Mucosa of gallbladder (tissue), 1 donor: ENCODE data around the gene KLHDC7B. TPM values are rescaled to one million over a fixed set of nuclear protein-coding genes. Genes with fewer than 3 reads are reported as not detected.
"Not testable (repeated sequence)": the region's sequence is repeated elsewhere in the genome, so short reads cannot be mapped to it uniquely, and the experiment has no call there.

Experiments used
- DNase-seq: peaks from one replicate; pipeline ENCODE4 v3.0.0-alpha.2; 2020; ENCODE audit warnings: low spot score
- total RNA-seq: library from RNA; stranded (reverse); gene quantifications from one replicate; pipeline ENCODE4 v1.2.1, GENCODE V29; 2021
- donor health status: DM: no; HTN: no; CAD: no.

Gene KLHDC7B
- total RNA-seq, 1 donor from 2014 or later, result 0.17 TPM

DNA sequence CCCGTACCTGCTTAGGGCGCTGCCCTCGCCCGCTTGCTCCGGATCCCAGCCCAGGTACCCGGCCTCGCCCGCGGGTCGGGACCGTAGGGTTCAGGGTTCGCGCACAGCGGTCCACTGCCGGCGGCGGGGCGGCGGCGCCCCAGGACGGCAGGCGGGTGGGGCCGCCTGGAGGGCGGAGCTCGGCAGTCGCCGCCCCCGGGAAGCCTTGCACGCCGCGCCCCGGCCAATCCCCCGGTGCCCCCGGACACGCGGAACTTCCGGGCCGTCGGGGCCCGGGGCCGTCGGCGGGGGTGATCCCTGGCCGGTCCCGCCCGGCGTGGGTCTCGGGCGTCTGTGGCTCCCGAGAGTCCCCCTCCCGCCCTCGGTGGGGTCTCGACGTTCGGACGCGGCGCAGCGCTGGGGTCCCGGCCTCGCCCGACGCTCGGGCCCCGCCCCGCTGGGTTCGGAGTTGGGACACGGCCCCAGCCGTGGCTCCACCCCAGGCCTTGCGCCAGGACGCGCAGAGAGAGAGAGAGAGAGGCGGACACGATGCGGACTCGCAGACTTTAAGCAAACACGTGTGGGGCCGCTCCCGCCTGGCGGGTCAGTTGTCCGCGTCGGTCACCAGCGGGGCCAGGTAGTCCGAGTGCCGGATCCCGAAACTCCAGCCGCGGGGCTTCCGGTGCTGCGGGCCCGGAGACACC lies 15.7 kb upstream of the KLHDC7B start, which contains the start of gene TYMP:
Gene TYMP (minus strand): TSS at position 116 of the 683 bp plus-strand sequence. CDS start 303 bp downstream, outside the sequence.
- DNase-seq, result peak; percentile 78

DNA sequence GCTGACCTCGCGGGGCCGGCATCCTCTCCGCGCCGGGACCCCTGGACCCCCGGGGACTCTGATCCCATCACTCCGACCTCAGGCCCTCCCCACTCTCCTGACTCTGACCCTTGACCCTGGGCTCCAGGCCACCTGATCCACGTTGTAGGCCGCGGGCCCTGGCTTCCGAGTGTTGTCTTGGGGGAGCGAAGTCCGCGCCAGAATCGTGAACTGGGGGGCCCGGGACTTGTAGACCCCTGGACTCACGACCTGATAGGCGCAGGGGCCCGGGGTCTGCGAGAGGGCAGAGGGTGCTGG lies 15.2 kb upstream of the KLHDC7B start:
- DNase-seq, result peak; percentile 45

DNA sequence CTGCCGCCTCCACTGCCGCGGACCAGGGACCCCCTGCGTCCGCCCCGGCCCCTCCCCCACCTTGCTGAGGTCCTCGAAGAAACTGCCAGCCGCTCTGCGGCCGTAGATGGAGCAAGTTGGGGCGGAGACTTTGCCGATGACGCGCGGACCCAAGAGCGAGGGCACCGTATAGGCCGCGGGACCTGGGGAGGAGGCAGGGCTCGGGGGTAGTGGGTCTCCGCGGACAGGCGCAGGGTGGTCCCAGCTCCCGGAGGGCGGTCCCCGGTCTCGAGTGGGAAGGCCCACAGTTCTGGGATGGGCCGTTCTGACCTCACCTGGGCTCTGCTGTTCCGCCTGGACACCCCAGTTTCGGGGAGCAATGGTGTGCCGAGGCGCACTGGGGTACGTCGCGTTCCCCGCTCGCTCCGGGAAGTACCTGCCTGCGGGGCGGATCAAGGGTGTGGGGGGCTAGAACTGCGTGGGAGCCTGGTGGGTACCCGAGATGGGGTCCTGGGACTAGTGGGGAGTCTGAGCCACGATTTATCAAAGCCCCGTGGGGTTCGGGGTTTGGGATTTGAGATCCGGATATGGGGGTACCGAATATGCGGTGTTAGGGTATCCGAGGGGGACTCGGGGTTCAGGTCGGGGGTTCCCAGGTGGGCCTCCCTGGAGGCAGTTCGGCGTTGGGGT lies 14.7 kb upstream of the KLHDC7B start:
- peak; percentile 87 for DNase-seq

- peak; percentile 42 for DNase-seq
Observed at GRCh38 chr22:50531546-50531961, 14.1 kb upstream of the KLHDC7B start.

DNA sequence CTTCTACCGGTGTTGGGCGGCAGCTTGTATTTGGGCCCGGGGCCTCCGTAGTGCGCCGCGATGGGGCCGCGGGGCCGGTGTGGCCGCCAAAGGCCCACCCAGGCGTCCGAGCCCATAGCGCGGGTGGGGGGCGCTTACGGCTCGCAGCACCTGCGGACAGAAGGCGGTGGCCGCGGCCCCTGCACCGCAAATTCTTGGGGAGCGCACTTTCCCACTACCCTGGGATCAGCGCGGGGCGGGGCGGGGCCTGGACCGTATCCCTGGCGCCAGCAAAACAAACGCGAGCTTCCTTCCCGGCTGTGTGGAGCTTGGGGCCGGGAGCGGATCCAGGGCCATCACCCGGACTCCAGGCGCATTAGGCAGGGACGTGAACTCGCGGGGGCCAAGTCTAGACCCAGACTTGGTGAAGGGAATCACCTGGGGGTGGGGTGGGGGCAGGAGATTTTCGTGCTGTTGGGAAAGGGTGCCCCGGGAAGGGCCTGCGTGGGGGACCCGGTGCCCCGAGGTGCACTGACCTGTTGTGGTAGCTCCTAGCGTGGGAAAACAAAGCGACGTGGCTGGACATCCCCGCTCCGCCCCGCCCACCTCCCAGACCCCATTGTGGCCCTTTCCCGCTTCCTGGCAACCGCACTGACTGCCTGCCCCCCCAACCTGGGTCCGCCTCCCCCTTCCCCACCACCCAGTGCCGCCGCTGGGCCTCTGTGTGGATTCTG lies 13.6 kb upstream of the KLHDC7B start:
- peak; percentile 77 for DNase-seq

DNA sequence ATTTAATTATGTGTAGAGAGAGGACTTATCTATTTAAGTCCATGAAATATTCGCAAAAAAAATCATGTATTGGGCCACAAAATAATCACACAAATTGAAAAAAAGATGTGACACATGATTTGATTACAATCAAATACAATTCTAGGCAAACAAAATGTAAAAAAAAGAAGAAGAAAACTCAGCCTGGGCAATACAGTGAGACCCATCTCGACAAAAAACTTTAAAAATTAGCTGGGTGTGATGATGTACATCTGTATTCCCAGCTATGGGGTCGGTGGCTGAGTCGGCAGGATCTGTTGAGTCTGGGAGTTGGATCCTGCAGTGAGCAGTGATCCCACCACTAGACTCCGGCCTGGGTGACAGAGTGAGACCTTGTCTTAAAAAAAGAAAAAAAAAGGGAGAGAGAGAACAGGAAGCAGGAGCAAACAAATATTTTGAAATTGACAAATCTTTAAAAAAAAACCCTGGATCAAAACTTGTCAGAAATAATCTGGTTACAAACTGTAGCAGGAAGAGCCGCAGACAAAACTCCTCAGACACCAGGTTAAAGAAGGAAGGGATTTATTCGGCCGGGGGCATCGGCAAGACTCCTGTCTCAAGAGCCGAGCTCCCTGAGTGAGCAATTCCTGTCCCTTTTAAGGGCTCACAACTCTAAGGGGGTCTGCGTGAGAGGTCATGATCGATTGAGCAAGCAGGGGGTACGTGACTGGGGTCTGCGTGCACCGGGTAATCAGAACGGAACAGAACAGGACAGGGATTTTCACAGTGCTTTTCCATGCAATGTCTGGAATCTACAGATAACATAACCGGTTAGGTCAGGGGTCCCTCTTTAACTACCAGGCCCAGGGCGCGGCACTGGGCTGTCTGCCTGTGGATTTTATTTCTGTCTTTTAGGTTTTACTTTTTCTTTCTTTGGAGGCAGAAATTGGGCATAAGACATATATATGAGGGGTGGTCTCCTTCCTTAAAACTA lies 12.6 kb upstream of the KLHDC7B start:
- no peak for DNase-seq

DNA sequence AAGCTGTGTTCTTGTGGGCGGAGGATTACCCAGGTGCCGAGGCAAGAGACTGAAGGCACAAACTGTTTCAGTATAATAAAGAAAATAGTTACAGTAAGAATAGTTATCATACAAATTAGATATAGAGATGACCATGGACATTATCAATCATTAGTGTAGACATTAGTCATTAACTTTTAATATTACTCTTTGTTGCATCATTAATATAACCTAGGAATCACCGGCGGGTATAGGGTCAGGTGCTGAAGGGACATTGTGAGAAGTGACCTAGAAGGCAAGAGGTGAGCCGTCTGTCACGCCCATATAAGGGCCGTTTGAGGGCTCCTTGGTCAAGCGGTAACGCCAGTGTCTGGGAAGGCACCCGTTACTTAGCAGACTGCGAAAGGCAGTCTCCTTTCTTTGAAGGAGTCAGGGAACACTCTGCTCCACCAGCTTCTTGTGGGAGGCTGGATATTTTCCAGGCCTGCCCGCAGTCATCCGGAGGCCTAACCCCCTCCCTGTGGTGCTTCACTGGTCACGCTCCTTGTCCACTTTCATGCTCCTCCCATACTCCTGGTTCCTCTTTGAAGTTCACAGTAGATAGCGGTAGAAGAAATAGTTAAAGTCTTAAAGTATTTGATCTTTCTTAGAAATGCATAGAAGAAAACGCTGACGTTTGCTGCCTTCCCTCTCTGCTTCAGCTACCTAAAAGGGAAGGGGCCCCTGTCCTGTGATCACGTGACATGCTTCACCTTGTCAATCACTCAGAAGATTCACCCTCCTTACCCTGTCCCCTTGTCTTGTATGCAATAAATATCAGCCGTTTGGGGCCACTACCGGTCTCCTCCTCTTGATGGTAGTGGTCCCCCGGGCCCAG lies 11.6 kb upstream of the KLHDC7B start:
- DNase-seq, result peak; percentile 57

GRCh38 chr22:50535113-50535512 lies 10.6 kb upstream of the KLHDC7B start:
- no peak for DNase-seq

DNA sequence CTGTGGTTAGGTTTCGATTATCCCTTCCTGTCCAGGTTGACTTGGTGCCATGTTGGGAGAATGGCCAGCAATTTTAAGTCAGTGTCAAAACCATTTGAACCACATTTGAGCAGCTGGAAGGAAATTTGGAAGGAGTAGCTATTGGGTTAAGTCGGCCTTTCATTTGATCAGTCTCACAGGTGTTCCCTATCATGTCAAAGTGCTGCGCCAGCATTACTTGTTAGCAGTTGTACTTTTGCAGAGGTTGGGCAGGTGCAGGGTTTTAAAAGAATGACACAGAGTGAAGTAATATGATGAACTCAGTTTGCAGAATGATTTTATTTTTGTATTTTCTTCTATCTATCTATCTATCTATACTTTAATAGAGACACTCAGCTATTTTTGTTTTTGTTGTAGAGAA lies 9.5 kb upstream of the KLHDC7B start:
- no peak for DNase-seq

GRCh38 chr22:50537765-50538164 lies 7.9 kb upstream of the KLHDC7B start:
- DNase-seq, result no peak

DNA sequence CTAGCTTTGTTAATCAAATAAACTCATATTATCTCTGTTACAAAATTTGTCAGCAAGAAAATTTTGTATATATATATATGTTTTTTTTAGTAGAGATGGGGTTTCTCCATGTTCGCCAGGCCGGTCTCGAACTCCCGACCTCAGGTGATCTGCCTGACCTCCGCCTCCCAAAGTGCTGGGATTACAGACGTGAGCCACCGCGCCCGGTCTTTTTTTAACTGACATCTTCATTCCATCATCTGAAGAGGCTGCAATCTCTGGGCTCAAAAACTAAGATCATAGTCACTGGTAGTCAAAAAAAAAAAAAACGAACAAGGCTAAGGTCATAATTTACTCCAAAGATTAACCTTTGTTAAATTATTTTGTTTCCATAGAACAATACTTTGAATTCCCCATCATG lies 5.3 kb upstream of the KLHDC7B start:
- DNase-seq, result no peak

- not testable (repeated sequence) for DNase-seq
Observed at GRCh38 chr22:50541667-50542026, 4.1 kb upstream of the KLHDC7B start.

DNA sequence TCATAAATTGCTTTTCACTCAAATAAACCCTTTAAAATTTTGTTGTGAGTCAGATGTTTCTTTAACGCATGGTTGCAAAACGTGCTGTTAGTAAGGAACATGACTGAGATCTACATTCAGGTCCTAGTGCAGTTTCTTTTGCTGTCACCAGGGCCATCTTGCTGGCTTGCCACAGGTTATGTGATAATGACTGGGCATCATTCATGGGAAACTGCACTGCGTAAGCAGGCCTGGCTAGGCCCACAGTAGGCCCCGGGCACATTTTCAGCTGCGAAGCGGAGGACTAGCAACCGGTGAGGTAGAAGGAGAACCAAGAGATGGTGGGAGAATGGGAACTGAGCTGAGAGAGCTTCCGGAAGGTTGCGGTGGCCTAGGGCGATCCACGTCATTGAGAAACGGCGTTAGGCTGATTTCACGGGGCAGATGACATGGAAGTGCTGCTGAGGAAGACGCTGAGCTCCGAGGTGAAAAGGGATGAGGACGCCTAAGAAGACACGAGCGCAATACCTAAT lies 3.2 kb upstream of the KLHDC7B start:
- DNase-seq, result no peak

DNA sequence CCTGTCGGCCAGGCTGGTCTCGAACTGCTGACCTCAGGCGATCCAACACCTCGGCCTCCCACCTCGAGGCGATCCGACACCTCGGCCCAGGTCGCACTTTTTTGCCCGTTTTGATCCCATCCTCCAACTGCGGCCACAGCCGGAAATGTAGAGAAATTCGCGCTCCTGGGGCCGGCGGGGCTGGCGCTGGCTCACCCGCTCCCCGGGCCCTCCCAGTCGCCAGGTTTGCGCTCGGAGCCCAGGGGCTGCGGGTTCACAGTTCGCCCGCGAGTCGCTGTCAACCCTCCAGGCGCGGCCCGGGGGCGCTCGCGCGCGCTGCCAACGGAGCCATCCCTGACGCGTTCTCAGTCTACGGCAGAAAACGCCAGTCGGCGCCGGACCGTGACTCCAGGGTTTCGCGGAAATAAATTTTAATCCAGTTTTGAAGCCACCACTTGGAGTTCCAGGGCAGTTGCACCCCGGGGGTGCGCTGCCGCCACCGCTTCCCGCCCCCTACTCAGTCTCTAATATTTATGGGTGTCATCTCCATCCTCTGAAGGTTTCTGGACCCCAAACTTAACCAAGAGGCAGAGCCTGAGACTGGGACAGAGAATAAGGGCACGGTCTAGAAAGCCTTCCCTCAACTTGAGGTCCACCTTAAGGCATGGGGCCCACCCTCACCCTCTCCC lies 1.5 kb upstream of the KLHDC7B start:
- DNase-seq, result peak; percentile 75

DNA sequence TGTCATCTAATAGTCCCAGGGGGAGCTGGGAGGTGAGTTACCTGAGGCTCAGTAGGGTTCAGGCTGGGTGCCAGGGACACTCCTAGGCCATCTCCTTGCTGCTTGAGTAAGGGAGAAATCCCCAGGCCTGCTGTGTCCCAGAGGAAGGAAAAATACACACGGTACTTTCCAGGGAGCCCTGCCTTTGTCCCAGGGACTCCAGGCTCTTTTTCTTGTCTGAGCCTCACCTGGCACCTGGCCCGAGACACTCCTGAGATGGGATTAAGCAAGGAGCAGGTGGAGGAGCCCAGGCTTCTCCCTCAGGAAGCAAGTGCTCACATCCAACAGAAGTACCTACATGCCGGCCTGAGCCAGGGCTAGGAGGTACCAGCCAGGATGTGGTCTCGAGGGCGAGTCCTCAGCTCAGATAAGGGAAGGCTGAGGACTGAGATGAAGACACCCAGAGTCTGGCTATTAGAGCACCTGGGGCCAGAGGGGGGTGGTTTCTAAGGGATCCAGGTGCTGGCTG lies 899 bp upstream of the KLHDC7B start:
- no peak for DNase-seq

GRCh38 chr22:50546326-50547262 lies 895 bp downstream of the KLHDC7B start:
- DNase-seq, result no peak

DNA sequence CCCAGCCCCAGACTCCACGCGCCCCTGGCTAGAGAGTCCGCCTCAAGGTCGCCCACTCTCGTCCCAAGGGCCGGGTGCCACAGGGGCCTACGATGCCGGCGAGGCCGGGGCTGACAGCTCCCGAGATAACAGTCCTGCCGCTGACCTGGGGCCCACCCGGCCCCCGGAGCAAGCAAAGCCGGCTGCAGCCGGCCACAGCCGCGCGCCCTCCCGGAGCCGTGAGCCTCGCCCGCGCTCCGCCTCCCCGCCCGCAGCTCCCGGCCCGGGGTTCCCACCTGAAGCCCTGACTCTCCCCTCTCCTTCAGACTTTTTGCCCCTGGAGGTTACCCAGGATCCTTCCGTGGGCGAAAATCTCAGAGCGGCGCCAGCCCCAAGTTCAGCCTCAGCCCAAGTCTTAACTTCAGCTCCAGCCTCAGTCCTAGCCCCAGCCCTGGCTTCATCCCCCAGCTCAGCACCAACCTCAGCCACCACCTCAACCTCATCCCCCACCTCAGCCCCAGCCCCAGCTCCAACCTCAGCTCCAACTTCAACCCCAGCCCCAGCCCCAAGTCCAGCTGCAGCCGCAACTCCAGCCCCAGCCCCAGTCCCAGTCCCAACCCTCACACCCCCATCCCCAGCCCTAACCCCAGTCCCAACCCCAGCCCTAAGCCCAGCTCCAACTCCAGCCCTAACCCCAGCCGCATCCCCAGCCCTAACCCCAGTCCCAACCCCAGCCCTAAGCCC lies 1.7 kb downstream of the KLHDC7B start:
- DNase-seq, result no peak
